ENCODE results near the gene EXT2.

Gene EXT2

DNA sequence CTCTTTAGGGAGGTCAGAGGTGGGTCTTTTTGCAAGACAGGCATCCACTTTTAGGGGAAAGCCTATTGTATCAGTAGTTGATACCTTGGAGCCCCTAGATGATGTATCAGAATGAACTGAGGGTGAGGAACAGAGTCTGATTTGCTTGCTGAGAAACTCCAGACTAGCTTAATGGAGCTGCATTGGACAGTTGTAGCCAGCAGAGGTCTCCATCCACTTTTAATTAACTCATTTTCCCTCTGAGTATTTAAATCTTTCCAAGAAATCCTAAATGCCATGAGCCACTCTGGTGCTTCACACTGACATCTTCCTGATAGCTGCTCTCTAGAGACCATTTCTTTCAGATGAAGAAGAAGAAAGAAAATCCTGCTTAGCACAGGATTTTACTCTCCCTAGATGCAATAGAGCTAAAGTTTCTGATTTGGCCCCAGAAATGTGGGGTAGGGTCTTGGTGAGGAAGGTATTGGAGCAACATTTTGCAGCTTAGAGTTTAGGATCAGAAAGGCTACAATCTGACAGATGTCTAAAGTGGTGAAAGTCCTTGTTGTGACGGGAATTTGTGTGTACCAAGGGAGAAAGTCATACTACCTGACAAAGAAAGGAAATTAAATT is 38.0 kb downstream of the EXT2 start:
- DNase-seq (ENCODE audit: low read depth) = no peak

DNA sequence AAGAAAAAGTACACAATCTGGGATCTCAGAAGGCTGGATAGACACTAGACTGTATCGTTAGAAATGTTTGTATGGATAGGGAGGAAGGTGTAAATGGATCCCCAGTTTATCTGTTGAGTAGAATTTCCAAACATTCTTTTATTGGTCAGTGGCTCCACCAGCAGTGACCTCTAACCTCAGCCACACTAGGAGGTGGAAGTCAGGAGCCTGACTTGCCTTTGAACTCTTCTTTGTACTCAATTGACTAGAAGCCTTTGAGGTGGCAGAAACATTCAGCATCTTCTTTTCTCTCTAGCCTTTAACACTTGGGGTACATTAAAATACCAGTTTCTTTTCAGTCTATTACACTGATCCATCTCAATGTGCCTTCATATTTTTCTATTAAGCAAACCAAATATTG is 39.1 kb downstream of the EXT2 start:
- no peak for DNase-seq (ENCODE audit: low read depth)

DNA sequence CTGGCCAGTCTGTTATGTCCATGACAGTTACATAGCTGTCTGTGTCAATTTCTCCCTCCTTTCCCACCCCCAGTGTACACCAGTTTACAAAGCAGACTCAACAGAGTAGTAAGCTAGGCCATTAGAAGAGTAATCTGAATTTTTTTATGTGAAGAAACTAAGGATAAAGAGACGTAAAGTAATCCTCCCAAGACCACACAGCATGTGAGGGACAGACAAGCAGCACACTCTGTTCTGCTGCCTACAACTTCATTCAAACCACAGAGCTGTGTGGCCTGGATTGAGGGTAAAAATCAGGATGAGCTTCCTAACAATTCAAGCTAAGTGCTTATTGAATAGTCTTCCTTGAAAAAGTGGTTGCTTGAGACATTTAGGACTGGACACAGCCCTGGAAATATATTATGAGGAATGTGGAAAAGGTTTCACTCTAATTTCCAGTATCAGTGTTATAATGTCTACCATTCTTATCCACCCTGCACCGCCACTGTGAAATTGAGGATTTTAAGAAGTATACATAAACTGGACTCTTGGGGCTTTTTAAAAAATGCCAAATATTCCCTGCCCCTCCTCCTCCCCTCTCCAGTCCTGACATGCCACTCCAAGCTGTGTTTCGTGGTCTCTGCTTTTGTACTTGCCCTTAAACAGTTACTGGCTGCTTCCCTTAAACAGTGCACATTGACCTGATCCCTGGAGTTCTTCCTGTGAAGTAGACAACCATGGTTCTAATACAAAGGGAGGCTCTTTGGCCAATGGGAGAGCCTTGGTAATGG is 40.9 kb downstream of the EXT2 start:
- DNase-seq (ENCODE audit: low read depth) = no peak

DNA sequence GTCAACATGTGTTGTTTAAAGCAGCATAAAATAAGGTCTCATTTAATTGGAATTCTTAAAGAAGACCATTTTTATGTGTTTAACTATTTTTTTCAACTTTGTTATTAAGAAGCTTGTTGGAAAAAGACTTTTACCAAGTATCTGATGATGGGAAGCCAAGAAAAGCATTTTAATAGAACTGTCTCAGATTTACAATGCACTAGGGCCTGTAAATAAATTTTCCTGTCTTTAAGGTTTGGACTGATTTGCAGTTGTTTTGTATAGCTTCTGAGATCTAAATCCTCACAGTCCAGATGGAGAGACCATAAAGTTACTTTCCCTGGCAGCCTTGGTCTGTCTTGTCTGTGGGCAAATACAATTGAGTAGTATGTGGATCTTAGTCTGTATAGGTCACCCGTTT is 41.6 kb downstream of the EXT2 start:
- DNase-seq (ENCODE audit: low read depth) = no peak

DNA sequence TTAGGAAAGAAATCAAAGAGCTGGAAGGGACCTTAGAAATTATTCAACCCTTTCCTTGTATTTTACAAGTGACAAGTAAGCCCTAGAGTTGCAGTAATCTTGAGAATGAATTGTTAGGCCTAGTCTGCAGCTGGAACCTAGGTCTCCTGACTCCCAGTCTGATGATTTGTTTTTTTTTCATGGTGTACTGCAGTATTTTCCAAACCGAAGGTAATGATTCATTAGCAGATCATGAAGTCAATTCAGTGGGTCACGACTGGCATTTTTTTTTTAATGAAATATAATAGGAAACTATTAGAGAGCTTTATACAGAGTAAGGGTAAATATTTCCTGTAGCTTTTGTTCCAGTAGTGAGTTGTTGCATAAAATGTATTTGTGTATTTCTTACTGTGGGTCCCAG is 42.8 kb downstream of the EXT2 start:
- no peak for DNase-seq (ENCODE audit: low read depth)

DNA sequence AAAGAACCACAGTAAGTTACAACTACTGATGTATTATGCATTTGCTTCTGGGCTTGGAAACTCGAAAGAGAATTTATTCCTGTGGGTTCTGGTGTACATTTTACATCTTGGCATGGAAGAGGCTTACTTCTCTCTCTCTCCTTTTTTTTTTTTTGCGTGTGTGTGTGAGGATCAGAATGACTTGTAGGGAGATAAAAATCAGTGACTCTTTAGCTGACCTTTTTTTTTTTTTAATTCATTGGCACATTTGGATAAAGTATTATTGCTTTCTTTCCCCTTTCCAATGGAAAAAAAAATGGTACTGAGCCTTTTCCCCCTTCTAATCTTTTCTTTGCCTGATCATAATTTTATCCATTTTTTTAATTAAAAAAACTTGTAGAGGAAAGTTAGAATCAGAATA is 43.5 kb downstream of the EXT2 start:
- DNase-seq (ENCODE audit: low read depth) = no peak

DNA sequence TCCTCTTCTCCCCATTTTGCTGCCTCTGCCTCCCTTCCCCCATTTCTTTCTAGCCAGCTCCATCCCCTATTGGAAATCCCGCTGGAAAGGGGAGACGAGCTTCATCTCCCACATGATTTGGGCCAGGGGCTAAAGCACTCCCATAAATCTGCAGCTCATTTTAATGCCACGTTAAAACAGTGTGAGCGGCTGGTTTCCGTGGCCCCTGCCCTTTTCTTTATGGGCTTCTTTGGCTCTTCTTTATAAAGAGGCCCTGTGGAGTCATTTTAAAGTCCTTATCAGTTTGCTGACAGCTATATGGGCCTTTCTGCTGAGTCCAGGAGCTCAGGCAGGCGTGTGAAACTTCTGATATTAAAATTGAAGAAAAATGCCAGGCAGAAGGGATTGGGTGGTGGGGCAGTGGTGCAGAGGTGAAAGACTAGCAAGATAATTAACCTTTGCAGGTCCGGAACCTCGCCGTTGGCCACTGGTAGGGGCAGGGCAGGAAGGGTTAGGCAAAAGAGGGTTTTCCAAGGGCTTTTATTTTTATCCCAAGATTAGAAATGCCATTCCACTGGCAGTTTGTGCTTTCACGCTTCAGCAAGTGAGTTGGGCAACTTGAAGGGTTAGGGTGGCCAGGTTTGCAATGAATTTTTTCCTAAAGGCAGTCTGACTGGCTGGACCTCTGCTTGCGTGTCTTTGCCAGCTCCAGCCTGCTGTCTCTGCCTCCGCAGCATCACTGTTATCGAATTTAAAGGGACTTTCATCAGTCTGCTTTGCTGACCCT is 44.3 kb downstream of the EXT2 start:
- no peak for DNase-seq (ENCODE audit: low read depth)

DNA sequence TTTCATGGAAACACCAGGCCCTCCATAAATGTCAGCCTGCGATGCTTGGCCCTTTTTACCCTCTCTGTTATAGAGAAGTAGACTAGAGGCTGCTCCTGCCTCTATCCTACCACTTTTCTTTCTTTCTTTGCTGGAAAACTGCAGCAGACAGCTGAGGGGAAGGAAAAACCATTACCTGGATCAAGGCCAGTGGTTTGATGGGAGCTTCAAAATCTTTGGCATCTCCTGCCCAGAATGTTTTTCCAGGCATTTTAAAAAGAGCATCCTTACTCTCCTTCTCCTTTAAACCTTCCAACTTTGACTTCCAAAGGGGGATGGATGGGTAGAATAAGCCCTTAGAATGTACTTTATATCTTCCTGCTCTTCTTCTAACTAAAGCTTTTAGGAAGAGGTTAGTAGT is 44.9 kb downstream of the EXT2 start:
- DNase-seq (ENCODE audit: low read depth) = no peak

DNA sequence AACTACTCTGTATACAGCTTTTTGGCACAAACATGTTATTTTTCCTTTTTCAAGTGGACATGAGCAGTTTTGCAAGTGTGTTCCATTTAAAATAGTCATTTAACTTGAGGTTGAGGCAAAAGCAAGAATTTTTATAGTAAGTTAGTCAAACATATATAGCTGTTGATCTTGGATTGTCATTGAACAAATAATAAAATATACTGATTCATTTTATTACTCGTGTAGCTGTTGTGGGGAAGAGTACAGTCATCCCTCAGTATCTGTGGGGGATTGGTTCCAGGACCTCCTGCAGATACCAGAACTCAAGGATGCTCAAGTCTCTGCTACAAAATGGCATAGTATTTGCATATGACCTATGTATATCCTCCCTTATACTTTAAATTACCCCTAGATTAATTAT is 45.3 kb downstream of the EXT2 start:
- DNase-seq (ENCODE audit: low read depth) = no peak

DNA sequence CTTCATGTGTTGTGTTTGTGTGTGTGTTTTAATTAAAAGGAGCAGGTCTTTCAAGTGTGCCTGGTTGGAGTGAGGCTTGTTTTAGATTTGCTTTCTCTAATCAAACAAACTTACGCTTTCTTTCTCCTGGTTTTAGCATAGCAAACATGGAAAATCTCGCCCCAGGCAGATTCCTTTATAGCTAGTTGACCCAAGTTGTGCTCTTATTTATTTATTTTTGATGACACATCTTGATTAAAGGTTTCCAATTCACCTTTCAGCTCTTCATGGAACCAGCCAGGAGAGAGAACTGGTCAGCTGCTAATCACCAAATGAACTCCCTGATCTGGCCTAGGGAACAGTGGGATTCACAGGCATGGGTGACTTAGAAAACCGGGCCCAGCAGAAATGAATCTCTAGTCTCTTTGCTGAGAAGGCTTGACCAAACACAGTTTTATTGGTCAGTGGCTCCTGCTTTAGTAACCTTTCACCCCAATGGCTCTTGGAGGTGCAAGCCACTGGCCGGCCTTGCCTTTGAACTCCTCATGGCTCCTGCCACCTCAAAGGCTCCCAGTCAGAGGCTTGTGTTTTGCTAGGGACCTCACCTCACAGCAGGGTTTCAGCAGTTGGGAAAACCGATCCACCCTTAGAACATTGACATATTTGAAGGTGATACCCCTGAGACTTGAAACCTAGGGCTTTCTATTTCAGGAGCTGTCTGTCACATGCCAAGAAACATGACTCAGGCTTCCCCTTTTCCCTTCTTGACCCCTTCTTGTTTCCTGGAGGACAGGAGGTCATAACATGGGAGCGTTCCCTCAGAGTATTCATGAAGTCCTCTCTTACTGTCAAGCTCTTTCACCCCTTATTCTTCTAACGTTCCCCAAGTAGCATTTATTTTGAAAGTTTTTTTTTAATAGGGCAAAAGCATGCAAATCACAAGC is 48.8 kb downstream of the EXT2 start:
- no peak for DNase-seq (ENCODE audit: low read depth)

DNA sequence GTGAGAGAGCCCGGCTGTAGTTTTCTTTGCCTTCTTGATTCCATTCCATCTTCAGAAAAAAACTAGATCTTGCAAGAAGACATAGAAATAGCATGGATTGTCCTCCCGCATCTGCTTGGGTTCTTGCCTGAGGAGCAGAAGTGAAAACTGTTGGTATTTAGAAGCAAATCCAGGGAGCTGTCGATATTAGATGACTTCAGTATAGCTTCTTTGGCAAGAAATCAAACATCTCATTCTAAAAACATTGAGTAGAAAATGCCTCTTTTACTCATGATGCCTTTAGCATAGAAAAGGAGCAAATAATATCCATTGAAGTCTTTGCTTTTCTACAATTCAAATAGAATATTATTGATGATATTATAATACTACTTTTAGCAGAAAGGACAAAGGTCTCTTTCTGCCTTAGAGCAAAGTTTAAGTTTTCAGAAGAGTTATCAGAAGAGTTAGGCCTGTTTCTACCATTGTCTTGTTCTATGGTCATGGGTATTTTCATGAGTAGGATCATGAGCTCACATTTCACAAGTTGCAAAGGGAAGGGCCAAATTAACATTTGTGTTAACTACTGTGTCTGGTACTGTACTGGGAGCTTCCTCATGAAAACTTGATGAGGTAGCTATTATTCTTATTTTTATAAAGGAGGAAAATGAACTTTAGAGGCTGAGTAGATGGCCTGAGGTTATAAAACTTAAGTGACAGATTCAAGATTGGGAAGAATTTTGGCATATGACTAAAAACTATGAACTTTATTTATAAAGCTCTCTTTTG is 49.7 kb downstream of the EXT2 start:
- no peak for DNase-seq (ENCODE audit: low read depth)

DNA sequence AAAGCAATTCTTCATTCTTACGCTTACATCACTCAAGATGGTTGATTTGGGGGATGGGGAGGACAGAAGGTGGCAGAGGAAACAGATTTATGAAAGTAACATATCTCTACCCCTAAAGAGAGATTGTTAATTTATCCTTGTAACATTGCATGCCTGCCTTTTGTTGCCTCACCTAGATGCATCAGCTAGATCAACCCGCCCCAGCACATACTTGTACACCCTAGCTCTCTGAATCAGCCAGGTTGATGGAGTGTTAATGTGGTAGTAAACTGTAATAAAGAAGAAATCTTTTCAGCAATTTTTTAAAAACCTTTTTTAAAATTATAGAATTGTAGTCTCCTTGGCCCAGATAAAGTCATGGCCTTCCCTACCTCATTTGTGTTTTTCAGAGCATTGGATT is 51.5 kb downstream of the EXT2 start:
- DNase-seq (ENCODE audit: low read depth) = no peak

DNA sequence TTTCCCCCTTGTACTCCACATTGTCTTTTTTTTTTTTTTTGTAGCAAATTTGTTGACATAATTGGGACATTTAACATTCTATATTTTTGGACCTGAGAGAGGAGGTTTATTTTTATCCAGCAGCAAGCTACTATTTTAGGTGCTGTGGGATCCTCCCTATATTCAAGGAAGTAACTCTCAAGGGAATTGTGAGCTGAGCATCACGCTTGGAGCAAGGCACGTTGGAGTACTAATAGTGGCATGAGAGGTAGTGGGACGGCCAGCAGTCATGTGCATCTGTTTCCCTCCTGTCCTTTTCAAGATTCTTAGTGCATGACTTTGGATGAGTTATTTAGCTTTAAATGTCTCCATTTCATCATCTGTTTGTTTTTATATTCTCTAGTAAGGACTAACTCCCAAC is 52.3 kb downstream of the EXT2 start:
- DNase-seq (ENCODE audit: low read depth) = no peak

DNA sequence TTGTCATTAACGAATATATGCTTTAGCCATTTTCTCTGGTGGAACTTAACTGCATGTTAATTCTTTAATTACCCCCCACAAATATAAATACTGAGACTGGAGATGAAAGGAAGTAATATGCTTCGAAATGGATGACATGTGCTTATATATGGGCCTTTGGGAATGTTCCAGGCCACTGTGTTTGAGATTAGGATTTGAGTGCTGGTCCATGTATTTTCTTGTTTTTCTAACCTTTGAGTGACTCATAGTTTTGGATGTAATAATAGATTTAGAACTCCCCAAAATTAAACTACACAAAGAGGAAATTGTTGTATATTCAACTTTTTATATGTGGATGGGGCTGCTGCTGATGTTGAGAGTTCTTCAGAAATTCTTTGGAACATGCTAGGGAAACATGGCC is 54.2 kb downstream of the EXT2 start:
- DNase-seq (ENCODE audit: low read depth) = no peak

DNA sequence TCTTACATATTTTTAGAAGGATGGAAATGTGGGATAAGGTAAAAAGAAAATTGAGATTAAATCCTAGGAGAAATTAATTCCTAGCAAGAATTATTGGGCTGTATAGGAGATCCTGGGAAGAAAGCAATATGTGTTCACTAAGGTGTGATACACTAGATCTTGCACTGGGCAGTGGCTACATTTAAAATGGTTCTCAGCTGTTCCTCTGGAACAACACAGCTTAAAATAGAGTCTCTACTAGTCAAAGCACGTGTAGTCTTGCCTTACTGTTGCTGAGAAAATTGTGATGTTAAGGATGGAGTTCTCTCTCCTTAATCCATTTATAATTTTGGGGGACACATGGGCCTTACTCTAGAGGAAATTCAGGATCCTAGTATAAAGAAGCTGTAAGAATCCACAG is 54.9 kb downstream of the EXT2 start:
- no peak for DNase-seq (ENCODE audit: low read depth)

DNA sequence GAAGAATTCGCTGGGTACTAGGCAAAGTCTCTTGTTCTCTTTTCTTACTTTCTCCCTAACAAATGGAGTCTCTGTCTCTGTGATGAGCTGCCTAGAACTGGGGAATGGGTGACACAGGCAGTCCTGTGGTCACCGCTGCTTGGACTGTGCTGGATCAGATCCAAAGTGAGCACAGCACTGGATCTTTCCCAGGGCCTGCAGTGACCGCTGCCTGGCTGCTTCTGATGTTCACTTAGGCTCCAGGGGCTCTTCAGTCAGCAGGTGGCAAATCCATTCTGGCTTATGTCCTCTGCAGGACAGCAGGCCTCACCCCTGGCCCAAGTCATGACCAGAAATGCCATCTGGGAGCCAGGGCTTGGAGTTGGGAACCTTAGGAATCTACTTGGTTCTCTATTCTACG is 61.5 kb downstream of the EXT2 start:
- no peak for DNase-seq (ENCODE audit: low read depth)

DNA sequence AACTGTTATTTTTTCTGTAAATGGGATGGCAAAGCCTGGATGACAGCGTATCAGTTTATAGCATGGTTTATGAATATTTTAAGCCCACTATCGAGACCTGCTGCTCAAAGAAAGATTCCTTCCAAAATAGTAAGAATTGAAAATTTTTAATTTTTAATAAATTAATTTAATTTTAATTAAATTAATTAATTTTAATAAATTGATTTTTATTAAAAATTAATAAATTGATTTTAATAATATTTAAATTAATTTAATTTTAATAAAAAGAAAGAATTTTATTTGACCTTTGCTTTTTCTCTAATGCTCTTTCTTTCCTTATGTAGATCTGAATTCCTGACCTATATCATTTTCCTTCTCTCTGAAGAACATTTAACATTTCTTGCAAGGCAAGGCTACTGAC is 62.9 kb downstream of the EXT2 start:
- no peak for DNase-seq (ENCODE audit: low read depth)

DNA sequence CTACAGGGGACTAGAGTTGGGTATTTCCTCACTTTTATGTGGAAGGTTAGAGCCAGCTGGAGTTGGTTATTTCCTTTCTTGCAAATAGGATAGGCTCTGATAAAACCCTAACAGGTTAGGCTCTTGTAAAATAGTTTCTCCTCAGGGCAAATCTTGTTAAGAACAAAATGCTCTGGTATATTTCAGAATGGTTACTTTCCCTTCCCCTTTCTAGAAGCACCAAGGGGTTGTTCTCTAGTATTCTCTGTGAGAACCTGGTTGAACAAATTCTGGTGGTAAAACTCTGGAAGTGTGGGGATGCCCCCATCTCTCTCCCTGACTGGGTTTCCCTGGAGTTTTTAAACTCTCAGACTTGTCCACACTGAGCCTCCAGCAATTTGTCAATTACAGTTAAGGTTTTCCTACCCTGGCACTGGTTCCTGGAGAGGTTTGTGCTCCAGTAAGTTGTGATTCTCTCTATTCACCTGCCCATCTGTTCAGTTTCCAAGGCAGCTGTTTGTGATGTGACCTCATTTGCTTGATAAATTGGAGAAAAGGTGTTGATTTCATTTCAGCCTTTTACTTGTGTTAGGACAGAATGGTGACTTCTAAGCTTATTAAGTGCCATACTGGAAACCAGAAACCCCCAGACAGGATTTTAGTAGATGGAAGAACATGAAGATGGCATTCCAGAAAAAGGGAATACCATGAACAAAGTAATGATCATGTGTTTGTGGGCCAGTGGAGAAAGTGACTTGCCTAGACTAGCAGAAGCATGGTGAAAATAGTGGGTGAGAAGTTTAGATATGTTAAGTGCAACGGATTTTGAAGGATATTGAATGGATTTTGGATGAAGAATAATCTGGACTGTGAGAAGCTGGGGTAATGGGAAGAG is 64.6 kb downstream of the EXT2 start:
- no peak for DNase-seq (ENCODE audit: low read depth)

DNA sequence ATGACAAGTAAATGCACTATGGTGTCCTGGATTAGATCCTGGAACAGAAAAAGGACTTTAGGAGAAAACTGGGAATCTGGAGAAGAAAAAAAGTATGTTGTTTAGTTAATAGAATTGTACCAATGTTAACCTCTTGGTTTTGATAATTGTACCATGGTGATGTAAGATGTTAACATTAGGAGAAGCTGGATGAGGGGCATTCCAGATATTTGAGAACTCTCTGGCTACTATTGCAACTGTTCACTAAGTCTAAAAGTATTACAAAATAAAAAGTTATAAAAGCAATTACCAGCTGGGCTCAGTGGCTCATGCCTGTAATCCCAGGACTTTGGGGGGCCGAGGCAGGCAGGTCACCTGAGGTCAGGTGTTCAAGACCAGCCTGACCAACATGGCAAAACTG is 66.5 kb downstream of the EXT2 start:
- DNase-seq (ENCODE audit: low read depth) = no peak

DNA sequence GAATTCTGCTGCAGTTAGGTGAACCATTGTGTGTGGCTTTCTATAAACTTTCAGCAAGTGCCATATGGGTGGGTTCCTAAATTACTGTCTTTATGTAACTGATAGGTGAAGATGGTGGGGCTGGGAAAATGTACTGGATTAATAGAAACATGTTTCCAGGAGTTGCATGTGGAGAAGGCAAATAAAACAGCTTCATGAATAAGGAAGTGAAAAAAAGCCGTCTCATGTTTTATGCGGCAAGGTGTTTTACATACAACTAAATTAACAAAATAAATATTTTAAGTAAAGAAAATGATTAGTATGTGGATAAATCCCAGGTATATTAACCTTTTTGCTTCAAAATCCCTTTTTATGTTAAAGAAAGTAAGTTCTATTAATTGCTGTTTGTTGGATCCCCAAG is 67.2 kb downstream of the EXT2 start:
- DNase-seq (ENCODE audit: low read depth) = no peak

DNA sequence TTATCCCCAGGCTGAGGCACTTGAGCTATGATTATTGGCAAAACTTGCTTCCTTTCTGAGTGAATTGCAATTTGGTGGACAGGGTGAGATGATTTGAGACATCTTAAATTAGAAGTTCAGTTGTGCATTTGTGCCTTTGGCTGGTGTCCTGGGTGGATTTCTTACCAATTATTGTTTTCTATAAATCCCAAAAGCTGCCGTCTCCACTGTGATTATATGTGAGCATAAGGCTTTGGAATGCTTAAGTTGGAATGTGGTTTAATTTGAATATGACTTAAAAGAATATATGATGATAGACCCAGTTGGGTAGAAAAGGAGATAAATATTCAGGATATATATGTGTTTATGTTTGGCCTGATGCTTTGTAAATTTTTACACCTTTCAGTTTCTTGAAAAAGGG is 70.0 kb downstream of the EXT2 start:
- DNase-seq (ENCODE audit: low read depth) = no peak

Measured in T-helper 22 cell (primary cell).